ENCODE results near the gene LRRC59. TPM values are rescaled to one million over a fixed set of nuclear protein-coding genes. Genes with fewer than 3 reads are reported as not detected.

The LRRC59 gene
- polyA plus RNA-seq, 4 donors, result 51.0 to 108 (median 64.0) TPM

DNA sequence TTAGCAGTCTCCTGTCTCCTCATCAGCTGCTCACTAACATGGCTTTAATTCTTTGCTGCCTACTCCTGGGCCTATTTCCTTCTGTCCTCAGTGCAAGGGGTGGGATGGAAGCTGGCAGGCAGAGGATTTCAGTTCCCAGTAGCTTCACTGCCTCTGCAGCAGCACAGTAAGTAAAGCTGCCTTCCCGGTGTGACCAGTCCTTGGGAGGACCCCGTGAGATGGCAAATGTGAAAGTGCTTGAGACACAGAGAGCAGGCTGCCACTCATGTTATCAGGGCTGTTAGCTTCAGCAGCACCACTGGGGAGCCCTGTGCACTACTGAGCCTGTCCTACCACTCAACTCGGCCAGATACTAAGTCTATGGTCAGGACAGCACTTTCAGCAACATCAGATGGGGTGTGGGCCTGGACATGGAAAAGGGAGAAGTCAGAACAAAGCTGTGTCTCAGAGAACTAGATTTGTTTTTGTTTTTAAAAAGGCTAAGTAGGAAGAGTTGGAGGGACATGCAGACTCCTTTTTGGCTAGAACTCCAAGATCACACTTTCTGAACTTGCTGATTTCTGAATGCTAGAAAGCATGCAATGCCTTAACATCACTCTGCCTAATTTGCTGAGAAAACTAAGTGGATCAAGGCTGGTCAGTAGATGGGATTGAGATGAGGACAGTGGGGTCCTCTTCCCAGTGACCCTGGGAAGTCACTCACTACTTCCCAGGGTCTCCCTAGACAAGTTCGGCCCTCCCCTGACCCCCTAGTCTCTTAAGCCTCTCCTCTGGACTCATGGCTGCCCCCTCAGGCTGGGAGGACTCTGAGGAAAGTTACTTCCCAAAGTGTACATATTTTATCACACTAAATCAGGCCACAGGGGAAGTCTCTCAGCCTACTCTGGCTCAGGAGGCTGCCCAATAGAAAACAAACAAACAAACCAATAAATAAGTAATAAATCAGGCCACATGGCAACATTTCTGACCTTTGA, 29.8 kb upstream of the LRRC59 start:
- H3K4me3 ChIP-seq (ENCODE audit: low read depth in 1 of 3, low read length in 3 of 3), result peak overlapping the region; percentile 74 to 90 (median 74)
- peak overlapping the region; percentile 53 to 83 (median 65) for H3K27ac ChIP-seq (ENCODE audit: low read depth in 1 of 3, low read length in 2 of 3)
- H3K36me3 ChIP-seq (ENCODE audit: control insufficient read depth in 3 of 3, insufficient read depth in 2 of 3, low read depth in 1 of 3, low read length in 3 of 3), result peaks cover 0 to 7% (median 0%) of the 10 kb centered on the region in 3 donors
- peaks cover 6 to 66% (median 9%) of the 10 kb centered on the region in 3 donors for H3K4me1 ChIP-seq (ENCODE audit: control insufficient read depth in 3 of 3, insufficient read depth in 2 of 3, low read depth in 1 of 3, low read length in 2 of 3)
- no peaks in the 10 kb centered on the region for H3K9me3 ChIP-seq (ENCODE audit: control insufficient read depth in 2 of 2, insufficient read depth in 1 of 2, low read depth in 1 of 2, low read length in 1 of 2)
- H3K27me3 ChIP-seq (ENCODE audit: control insufficient read depth in 3 of 3, insufficient read depth in 3 of 3, low read length in 3 of 3), result no peaks in the 10 kb centered on the region
- 15 to 21% (median 15%) methylated on average over 4 of the region's 4 CpGs for WGBS, 3 donors
- DNase-seq, result peak; percentile 68 to 77
- FAIRE-seq, result no peak

DNA sequence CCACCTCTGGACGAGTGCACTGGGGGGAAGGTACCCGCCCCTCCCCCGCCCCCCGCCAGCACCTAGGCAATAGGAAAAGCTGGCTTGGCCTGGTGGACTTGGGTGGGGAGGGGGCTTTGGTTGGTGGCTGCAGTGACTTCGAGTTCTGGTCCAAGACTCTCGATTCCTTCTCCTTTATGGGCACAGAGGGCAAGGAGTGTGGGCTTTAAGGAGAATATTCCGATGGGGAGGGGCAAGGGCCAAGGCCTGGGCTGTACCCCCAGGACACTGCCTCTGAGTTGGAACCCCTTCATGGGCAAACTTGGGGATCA, 29.1 kb upstream of the LRRC59 start:
- peaks cover 6 to 66% (median 9%) of the 10 kb centered on the region in 3 donors for H3K4me1 ChIP-seq (ENCODE audit: control insufficient read depth in 3 of 3, insufficient read depth in 2 of 3, low read depth in 1 of 3, low read length in 2 of 3)
- no peaks in the 10 kb centered on the region for H3K27me3 ChIP-seq (ENCODE audit: control insufficient read depth in 3 of 3, insufficient read depth in 3 of 3, low read length in 3 of 3)
- H3K4me3 ChIP-seq (ENCODE audit: low read depth in 1 of 3, low read length in 3 of 3), result peak overlapping the region; percentile 74 to 90 (median 74)
- no peak for DNase-seq
- peak overlapping the region; percentile 65 to 83 (median 66) for H3K27ac ChIP-seq (ENCODE audit: low read depth in 1 of 3, low read length in 2 of 3)
- no peaks in the 10 kb centered on the region for H3K9me3 ChIP-seq (ENCODE audit: control insufficient read depth in 2 of 2, insufficient read depth in 1 of 2, low read depth in 1 of 2, low read length in 1 of 2)
- WGBS, 3 donors, result 0 to 4% (median 1%) methylated on average over 4 to 7 of the region's 7 CpGs
- peaks cover 0 to 3% (median 0%) of the 10 kb centered on the region in 3 donors for H3K36me3 ChIP-seq (ENCODE audit: control insufficient read depth in 3 of 3, insufficient read depth in 2 of 3, low read depth in 1 of 3, low read length in 3 of 3)
- FAIRE-seq, result no peak

DNA sequence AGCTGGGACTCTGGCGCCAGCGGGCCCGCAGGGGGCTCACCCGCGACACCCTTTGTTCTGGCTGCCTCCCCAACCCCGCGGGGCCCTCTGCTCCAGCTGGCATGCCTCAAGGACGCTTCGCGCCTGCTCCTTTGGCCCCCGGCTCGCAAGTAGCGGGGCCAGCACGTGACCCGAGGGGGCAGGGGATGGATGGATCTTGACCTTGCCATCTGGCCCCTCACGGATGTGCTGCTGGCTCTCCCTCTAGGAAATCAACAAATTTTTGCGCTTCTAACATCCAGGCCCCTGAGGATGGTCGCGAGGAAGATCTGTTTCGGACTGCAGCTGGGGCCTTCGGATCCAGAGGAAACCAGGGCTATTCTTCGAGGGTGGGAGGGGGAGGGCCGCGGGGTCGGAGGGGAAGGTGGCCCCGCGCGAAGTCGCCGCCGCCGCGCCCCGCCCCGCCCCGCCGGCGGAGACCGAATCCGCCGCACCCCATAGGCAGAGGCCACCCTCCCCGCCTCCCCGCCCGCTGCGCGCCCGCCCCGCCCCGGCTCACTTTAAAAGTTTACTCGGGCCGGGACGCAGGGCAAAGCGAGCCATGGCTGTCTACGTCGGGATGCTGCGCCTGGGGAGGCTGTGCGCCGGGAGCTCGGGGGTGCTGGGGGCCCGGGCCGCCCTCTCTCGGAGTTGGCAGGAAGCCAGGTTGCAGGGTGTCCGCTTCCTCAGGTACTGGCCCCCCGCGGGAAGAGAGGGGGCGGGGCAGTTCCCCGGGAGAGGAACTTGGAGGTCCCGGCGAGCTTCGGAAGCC, 28.6 kb upstream of the LRRC59 start, which contains the start of gene ACSF2:
Gene ACSF2 (plus strand): TSS at position 537 of the 790 bp plus-strand sequence. CDS start 44 bp downstream, at position 581.
- peak; percentile 75 to 82 for DNase-seq
- FAIRE-seq, result no peak
- peak within 1 kb of the TSS; percentile 67 to 83 (median 83) for H3K27ac ChIP-seq (ENCODE audit: low read depth in 1 of 3, low read length in 2 of 3)
- peaks cover 0 to 3% (median 0%) of the 10 kb centered on the region in 3 donors for H3K36me3 ChIP-seq (ENCODE audit: control insufficient read depth in 3 of 3, insufficient read depth in 2 of 3, low read depth in 1 of 3, low read length in 3 of 3)
- H3K4me3 ChIP-seq (ENCODE audit: low read depth in 1 of 3, low read length in 3 of 3), result peak within 1 kb of the TSS; percentile 74 to 90 (median 74)
- no peaks in the 10 kb centered on the region for H3K27me3 ChIP-seq (ENCODE audit: control insufficient read depth in 3 of 3, insufficient read depth in 3 of 3, low read length in 3 of 3)
- H3K9me3 ChIP-seq (ENCODE audit: control insufficient read depth in 2 of 2, insufficient read depth in 1 of 2, low read depth in 1 of 2, low read length in 1 of 2), result no peaks in the 10 kb centered on the region
- 1 to 2% (median 1%) methylated on average over 38 to 70 of the region's 70 CpGs for WGBS, 3 donors
- peaks cover 6 to 61% (median 9%) of the 10 kb centered on the region in 3 donors for H3K4me1 ChIP-seq (ENCODE audit: control insufficient read depth in 3 of 3, insufficient read depth in 2 of 3, low read depth in 1 of 3, low read length in 2 of 3)

DNA sequence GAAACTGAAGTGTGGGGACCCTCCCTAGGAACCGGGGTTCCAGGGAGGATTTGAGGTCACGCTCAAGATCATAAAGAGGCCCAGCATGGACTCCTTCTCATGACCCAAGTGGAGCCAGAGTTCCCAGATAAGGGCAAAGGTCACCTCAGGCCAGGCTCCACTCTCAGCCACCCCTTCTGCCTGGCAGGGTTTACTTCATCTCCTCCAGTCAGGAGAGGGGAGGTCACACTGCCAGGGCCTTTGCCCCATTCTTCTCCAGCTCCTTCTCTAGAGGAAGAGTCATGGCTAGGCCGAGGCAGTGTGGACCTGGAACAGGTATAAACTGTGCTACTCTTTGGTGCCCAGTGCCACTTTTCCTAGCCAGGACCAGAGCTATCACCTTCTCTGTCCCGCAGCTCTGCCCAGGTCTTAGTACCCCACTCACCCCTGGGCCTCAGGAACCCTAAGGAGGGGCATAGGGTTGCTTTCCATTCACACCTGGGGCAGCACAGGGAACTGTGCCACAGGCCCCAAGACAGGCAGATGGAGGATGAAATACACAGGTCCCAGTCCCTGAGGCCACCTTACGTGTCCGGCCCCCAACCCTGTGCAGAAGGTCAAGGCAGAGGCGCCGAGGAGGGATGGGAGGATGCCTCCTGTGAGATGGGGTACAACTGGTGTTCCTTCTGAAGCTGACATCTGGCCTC, 27.8 kb upstream of the LRRC59 start:
- H3K4me3 ChIP-seq (ENCODE audit: low read depth in 1 of 3, low read length in 3 of 3), result peak overlapping the region in 2 of 3 donors; percentile 74
- H3K4me1 ChIP-seq (ENCODE audit: control insufficient read depth in 3 of 3, insufficient read depth in 2 of 3, low read depth in 1 of 3, low read length in 2 of 3), result peaks cover 6 to 62% (median 9%) of the 10 kb centered on the region in 3 donors
- no peak for FAIRE-seq
- H3K27ac ChIP-seq (ENCODE audit: low read depth in 1 of 3, low read length in 2 of 3), result peak overlapping the region; percentile 45 to 83 (median 67)
- no peaks in the 10 kb centered on the region for H3K27me3 ChIP-seq (ENCODE audit: control insufficient read depth in 3 of 3, insufficient read depth in 3 of 3, low read length in 3 of 3)
- 75 to 80% (median 80%) methylated on average over 8 of the region's 8 CpGs for WGBS, 3 donors
- no peaks in the 10 kb centered on the region for H3K9me3 ChIP-seq (ENCODE audit: control insufficient read depth in 2 of 2, insufficient read depth in 1 of 2, low read depth in 1 of 2, low read length in 1 of 2)
- peaks cover 0 to 3% (median 0%) of the 10 kb centered on the region in 3 donors for H3K36me3 ChIP-seq (ENCODE audit: control insufficient read depth in 3 of 3, insufficient read depth in 2 of 3, low read depth in 1 of 3, low read length in 3 of 3)
- peak; percentile 56 to 74 for DNase-seq

DNA sequence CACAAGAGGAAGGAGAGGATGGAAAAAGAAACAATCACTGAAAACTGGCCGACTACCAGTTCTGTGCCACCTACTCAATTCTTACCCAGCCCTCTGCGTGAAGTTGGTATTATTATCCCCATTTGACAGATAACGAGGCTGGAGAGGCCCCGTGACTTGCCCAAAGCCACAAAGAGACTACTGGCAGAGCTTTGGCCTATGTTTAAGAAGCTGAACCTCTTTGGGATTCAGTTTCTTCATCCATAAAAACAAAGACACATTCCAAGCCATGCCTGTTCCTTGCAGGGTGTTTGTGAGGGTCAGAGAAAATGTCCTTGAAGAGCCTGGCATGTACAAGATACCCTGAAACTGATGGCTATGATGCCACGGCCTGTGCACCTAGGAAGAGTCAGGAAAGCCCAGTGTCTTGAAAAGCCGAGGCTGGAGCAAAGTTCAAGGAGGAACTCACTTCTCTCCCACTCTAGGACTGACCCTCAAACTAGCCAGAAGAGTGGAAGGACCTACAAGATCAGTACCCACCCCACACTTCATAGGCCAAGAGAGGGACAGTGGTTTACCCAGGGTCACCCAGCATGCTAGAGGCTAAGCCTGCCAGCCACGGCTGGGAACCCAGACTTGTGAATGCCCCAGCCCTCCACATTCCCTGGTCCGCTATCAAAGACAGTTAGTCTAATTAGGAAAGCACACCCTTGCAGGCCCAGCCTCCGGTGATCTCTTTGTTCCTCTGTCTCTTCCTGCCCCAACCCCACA, 27.1 kb upstream of the LRRC59 start:
- WGBS, 3 donors, result 61 to 75% (median 68%) methylated on average over 9 of the region's 9 CpGs
- Histone ChIP-seq H3K4me1 (ENCODE audit: control insufficient read depth in 3 of 3, insufficient read depth in 2 of 3, low read depth in 1 of 3, low read length in 2 of 3) (peaks cover 6 to 55% (median 9%) of the 10 kb centered on the region in 3 donors), H3K27me3 (ENCODE audit: control insufficient read depth in 3 of 3, insufficient read depth in 3 of 3, low read length in 3 of 3) (no peaks in the 10 kb centered on the region), H3K27ac (ENCODE audit: low read depth in 1 of 3, low read length in 2 of 3) (peak overlapping the region; percentile 30 to 83 (median 45)), H3K36me3 (ENCODE audit: control insufficient read depth in 3 of 3, insufficient read depth in 2 of 3, low read depth in 1 of 3, low read length in 3 of 3) (no peaks in the 10 kb centered on the region), H3K9me3 (ENCODE audit: control insufficient read depth in 2 of 2, insufficient read depth in 1 of 2, low read depth in 1 of 2, low read length in 1 of 2) (no peaks in the 10 kb centered on the region), H3K4me3 (ENCODE audit: low read depth in 1 of 3, low read length in 3 of 3) (no peak overlapping the region)
- no peak for DNase-seq
- FAIRE-seq, result no peak

DNA sequence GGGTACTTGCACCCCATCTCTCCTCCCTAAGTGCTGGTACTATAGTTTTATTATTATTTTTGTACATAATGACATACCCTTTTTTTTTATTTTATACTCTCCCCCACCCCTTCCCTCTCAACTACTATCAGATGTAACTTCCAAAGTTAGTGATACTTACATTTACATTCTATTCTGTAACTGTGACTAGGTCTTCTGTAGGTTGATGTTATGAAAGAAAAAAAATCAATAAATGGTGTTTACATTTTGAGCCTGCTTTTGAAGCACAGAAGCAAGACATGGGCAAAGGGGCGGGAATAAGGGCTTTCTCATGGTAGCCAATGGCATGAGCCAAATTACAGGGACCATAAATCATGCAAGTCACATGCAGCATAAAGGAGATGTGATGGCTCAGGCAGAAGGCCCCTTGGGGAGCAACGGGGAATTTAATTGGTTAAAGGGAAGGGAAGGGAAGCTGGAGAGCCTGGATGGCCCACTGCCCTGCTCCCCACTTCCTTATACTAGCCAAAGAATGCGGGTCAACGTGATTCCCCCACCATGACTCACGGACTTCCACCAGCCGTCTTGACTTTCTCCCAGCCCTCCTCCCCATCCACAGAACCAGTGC, 26.3 kb upstream of the LRRC59 start:
- H3K36me3 ChIP-seq (ENCODE audit: control insufficient read depth in 3 of 3, insufficient read depth in 2 of 3, low read depth in 1 of 3, low read length in 3 of 3), result no peaks in the 10 kb centered on the region
- no peaks in the 10 kb centered on the region for H3K27me3 ChIP-seq (ENCODE audit: control insufficient read depth in 3 of 3, insufficient read depth in 3 of 3, low read length in 3 of 3)
- peaks cover 0 to 4% of the 10 kb centered on the region in 2 donors for H3K9me3 ChIP-seq (ENCODE audit: control insufficient read depth in 2 of 2, insufficient read depth in 1 of 2, low read depth in 1 of 2, low read length in 1 of 2)
- FAIRE-seq (no peak), DNase-seq (peak; percentile 53 to 75)
- H3K4me1 ChIP-seq (ENCODE audit: control insufficient read depth in 3 of 3, insufficient read depth in 2 of 3, low read depth in 1 of 3, low read length in 2 of 3), result peaks cover 3 to 48% (median 9%) of the 10 kb centered on the region in 3 donors
- no peak overlapping the region for H3K4me3 ChIP-seq (ENCODE audit: low read depth in 1 of 3, low read length in 3 of 3)
- H3K27ac ChIP-seq (ENCODE audit: low read depth in 1 of 3, low read length in 2 of 3), result no peak overlapping the region
- WGBS, 3 donors, result 41 to 53% (median 50%) methylated on average over 6 of the region's 6 CpGs

DNA sequence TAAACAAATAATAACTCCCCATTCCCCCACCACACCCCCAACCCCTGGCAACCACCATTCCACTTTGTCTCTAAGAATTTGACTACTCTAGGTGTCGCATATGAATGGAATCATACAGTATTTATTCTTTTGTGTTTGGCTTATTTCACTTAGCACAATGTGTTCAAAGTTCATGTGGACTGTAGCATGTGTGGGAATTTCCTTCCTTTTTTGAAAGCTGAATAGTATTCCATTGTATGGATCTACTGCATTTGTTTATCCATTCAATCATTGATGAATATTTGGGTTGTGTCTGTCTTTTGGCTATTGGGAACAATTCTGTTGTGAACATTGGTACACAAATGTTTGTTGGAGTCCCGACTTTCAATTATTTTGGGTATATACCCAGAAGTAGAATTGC, 25.4 kb upstream of the LRRC59 start:
- 89 to 90% (median 90%) methylated on average over 2 of the region's 2 CpGs for WGBS, 3 donors
- no peak for FAIRE-seq

More for the DNA sequence above, 25.4 kb upstream of the LRRC59 start:
- Histone ChIP-seq H3K36me3 (ENCODE audit: control insufficient read depth in 3 of 3, insufficient read depth in 2 of 3, low read depth in 1 of 3, low read length in 3 of 3) (no peaks in the 10 kb centered on the region), H3K27ac (ENCODE audit: low read depth in 1 of 3, low read length in 2 of 3) (no peak overlapping the region), H3K4me3 (ENCODE audit: low read depth in 1 of 3, low read length in 3 of 3) (no peak overlapping the region), H3K4me1 (ENCODE audit: control insufficient read depth in 3 of 3, insufficient read depth in 2 of 3, low read depth in 1 of 3, low read length in 2 of 3) (peaks cover 3 to 39% (median 9%) of the 10 kb centered on the region in 3 donors), H3K9me3 (ENCODE audit: control insufficient read depth in 2 of 2, insufficient read depth in 1 of 2, low read depth in 1 of 2, low read length in 1 of 2) (peaks cover 0 to 4% of the 10 kb centered on the region in 2 donors), H3K27me3 (ENCODE audit: control insufficient read depth in 3 of 3, insufficient read depth in 3 of 3, low read length in 3 of 3) (no peaks in the 10 kb centered on the region)
- DNase-seq, result no peak
